IPS-NIHi11 (cell line): ENCODE measurements around the gene SLC13A5.

ENCODE experiments used
- DNase-seq: peaks from one replicate; pipeline ENCODE4 v3.0.0; 2012; ENCODE audit warnings: mixed read lengths, low spot score

Gene SLC13A5

GRCh38 chr17:6638046-6638908 is 74.9 kb downstream of the SLC13A5 start:
- DNase-seq, result no peak

GRCh38 chr17:6637458-6637840 is 75.7 kb downstream of the SLC13A5 start:
- DNase-seq, result no peak

GRCh38 chr17:6636616-6637457 is 76.3 kb downstream of the SLC13A5 start:
- no peak for DNase-seq

GRCh38 chr17:6636105-6636504 is 77.1 kb downstream of the SLC13A5 start:
- no peak for DNase-seq
